GM23248 (cell line): ENCODE results near the gene DOK7.
"Not testable (repeated sequence)": the region's sequence is repeated elsewhere in the genome, so short reads cannot be mapped to it uniquely, and the experiment has no call there.

ENCODE experiments used
- EZH2 ChIP-seq: fragments of 200-600 bp; sonication (generic); IDR thresholded peaks from 2 replicates; pipeline ENCODE4 v1.6.1; 2018; ENCODE audit warnings: antibody characterized with exemption, mild to moderate bottlenecking; ENCODE audit not compliant: insufficient read depth, poor library complexity, severe bottlenecking
- EZH2phosphoT487 ChIP-seq: fragments of 200-600 bp; sonication (generic); IDR thresholded peaks from 2 replicates; pipeline ENCODE4 v1.6.1; 2018; ENCODE audit warnings: antibody characterized with exemption, moderate library complexity, mild to moderate bottlenecking, low read depth; ENCODE audit not compliant: insufficient read depth

- TF ChIP-seq EZH2, EZH2phosphoT487: not testable (repeated sequence)
These were observed 4.0 kb upstream of the DOK7 start for GRCh38 chr4:3459156-3459555.
